ENCODE results near the gene KIAA1217.

KIAA1217 gene

GRCh38 chr10:24390746-24391145, 181.8 kb downstream of the KIAA1217 start:
- no peak for TF ChIP-seq CTCF (IDR thresholded peaks at IDR 0.05; ENCODE audit: control insufficient read depth, insufficient read depth, low read depth, low read length, missing control alignments)
- peak; percentile 14 for DNase-seq (ENCODE audit: low read depth)
- H3K4me3 ChIP-seq (ENCODE audit: control insufficient read depth, low read depth, low read length) = no peak overlapping the region

GRCh38 chr10:24393201-24393600, 184.3 kb downstream of the KIAA1217 start:
- no peak for DNase-seq (ENCODE audit: low read depth)
- TF ChIP-seq CTCF (IDR thresholded peaks at IDR 0.05; ENCODE audit: control insufficient read depth, insufficient read depth, low read depth, low read length, missing control alignments) = no peak
- no peak overlapping the region for H3K4me3 ChIP-seq (ENCODE audit: control insufficient read depth, low read depth, low read length)

- no peak overlapping the region for H3K4me3 ChIP-seq (ENCODE audit: control insufficient read depth, low read depth, low read length)
- no peak for DNase-seq (ENCODE audit: low read depth)
- TF ChIP-seq CTCF (IDR thresholded peaks at IDR 0.05; ENCODE audit: control insufficient read depth, insufficient read depth, low read depth, low read length, missing control alignments) = no peak
These were observed 185.7 kb downstream of the KIAA1217 start for GRCh38 chr10:24394461-24395190.

GRCh38 chr10:24396396-24396795, 187.5 kb downstream of the KIAA1217 start:
- H3K4me3 ChIP-seq (ENCODE audit: control insufficient read depth, low read depth, low read length) = no peak overlapping the region
- peak; percentile 25 for TF ChIP-seq CTCF (IDR thresholded peaks at IDR 0.05; ENCODE audit: control insufficient read depth, insufficient read depth, low read depth, low read length, missing control alignments)
- DNase-seq (ENCODE audit: low read depth) = no peak

GRCh38 chr10:24397662-24398061, 188.7 kb downstream of the KIAA1217 start:
- no peak for TF ChIP-seq CTCF (IDR thresholded peaks at IDR 0.05; ENCODE audit: control insufficient read depth, insufficient read depth, low read depth, low read length, missing control alignments)
- DNase-seq (ENCODE audit: low read depth) = no peak
- H3K4me3 ChIP-seq (ENCODE audit: control insufficient read depth, low read depth, low read length) = no peak overlapping the region

GRCh38 chr10:24404567-24404966, 195.6 kb downstream of the KIAA1217 start:
- no peak for TF ChIP-seq CTCF (IDR thresholded peaks at IDR 0.05; ENCODE audit: control insufficient read depth, insufficient read depth, low read depth, low read length, missing control alignments)
- DNase-seq (ENCODE audit: low read depth) = no peak

More at GRCh38 chr10:24404567-24404966, 195.6 kb downstream of the KIAA1217 start:
- no peak overlapping the region for H3K4me3 ChIP-seq (ENCODE audit: control insufficient read depth, low read depth, low read length)
